Stimulated activated CD8-positive, alpha-beta memory T cell treated with anti-CD3 and anti-CD28 coated beads, Interleukin-2, amount 100 ng/mL, for 48 hours (primary cell): ENCODE measurements around the gene DNAI4.

ENCODE experiments used
- DNase-seq, 2 donors: peaks; one replicate each; pipeline ENCODE4 v3.0.0-alpha.2; 2020; ENCODE audit warnings: low read depth in 2 of 2

The DNAI4 gene

GRCh38 chr1:66769512-66770229 is 155.0 kb downstream of the DNAI4 start:
- no peak for DNase-seq

GRCh38 chr1:66768965-66769364 is 155.7 kb downstream of the DNAI4 start:
- no peak for DNase-seq

GRCh38 chr1:66767626-66768025 is 157.0 kb downstream of the DNAI4 start:
- DNase-seq, result no peak

- DNase-seq, result no peak
These were observed 159.6 kb downstream of the DNAI4 start for GRCh38 chr1:66764994-66765578.
